B cell (primary cell): ENCODE results near the gene ITPK1. TPM values are rescaled to one million over a fixed set of nuclear protein-coding genes. Genes with fewer than 3 reads are reported as not detected.

Experiments
- ATAC-seq: fragments of 200-7000 bp; cut with Tn5 transposase; one replicate; pipeline ENCODE4 v1.10.0; 2021; ENCODE audit warnings: low read depth, mild to moderate bottlenecking, moderate number of reproducible peaks, moderate library complexity
- CTCF ChIA-PET: fragments of 350-600 bp; sonication (Branson Sonifier 250); formaldehyde crosslinking; loops from one replicate; lab custom pipeline; 2021; ENCODE audit warnings: antibody characterized with exemption, inconsistent platforms; lab: Charles Lee
- POLR2A ChIA-PET: fragments of 350-600 bp; sonication (Branson Sonifier 250); formaldehyde crosslinking; loops from one replicate; lab custom pipeline; 2021; ENCODE audit warnings: antibody characterized with exemption; lab: Charles Lee
- DNase-seq: peaks from one replicate; pipeline ENCODE4 v3.0.0; 2013
- H2AFZ ChIP-seq: 2 replicates; pipeline ENCODE4 v1.6.1; 2012; ENCODE audit warnings: mild to moderate bottlenecking, low read depth, low read length; ENCODE audit not compliant: insufficient read depth, poor library complexity, severe bottlenecking
- H3K27ac ChIP-seq, 2 donors: 1 replicate in 1 of 2; 2 replicates in 1 of 2; pipeline ENCODE4 v1.5.1; 2012 to 2013; ENCODE audit warnings: low read length in 2 of 2, mild to moderate bottlenecking in 2 of 2, moderate library complexity in 1 of 2
- H3K27me3 ChIP-seq, 4 experiments: fragments of 200-600 bp in 1 of 4; sonication (generic) in 1 of 4; replicated peaks in 1 of 4; 1 replicate in 2 of 4; 2 replicates in 2 of 4; pipeline versions ENCODE4 v1.6.1 to v1.7.0; 2013 to 2016; ENCODE audit warnings: low read length in 3 of 4, mild to moderate bottlenecking in 2 of 4, mixed read lengths in 1 of 4, moderate library complexity in 1 of 4; ENCODE audit not compliant: insufficient read depth in 4 of 4, control insufficient read depth in 3 of 4; ENCODE audit errors: control extremely low read depth in 1 of 4
- H3K36me3 ChIP-seq, 2 experiments: replicated peaks in 1 of 2; 1 replicate in 1 of 2; 2 replicates in 1 of 2; pipeline versions ENCODE4 v1.6.1 to v1.7.1; 2013; ENCODE audit warnings: low read length in 1 of 2; ENCODE audit not compliant: insufficient read depth in 2 of 2, control insufficient read depth in 1 of 2; ENCODE audit errors: control extremely low read depth in 1 of 2, extremely low read depth in 1 of 2
- H3K4me1 ChIP-seq, 2 donors: fragments of 200-600 bp in 1 of 2; sonication (generic) in 1 of 2; 1 replicate in 1 of 2; 2 replicates in 1 of 2; pipeline versions ENCODE4 v1.5.1 to v1.6.1; 2013 to 2017; ENCODE audit warnings: low read length in 2 of 2; ENCODE audit not compliant: control insufficient read depth in 2 of 2, insufficient read depth in 2 of 2
- H3K4me2 ChIP-seq: replicated peaks from 2 replicates; pipeline ENCODE3; 2012; ENCODE audit warnings: mild to moderate bottlenecking, low read depth, low read length; ENCODE audit not compliant: poor library complexity, severe bottlenecking
- H3K4me3 ChIP-seq, 5 experiments: fragments of 200-600 bp in 1 of 5; sonication (generic) in 1 of 5; 1 replicate in 3 of 5; 2 replicates in 2 of 5; pipeline versions ENCODE4 v1.5.1 to v1.7.0; 2011 to 2016; ENCODE audit warnings: low read length in 4 of 5, mild to moderate bottlenecking in 4 of 5, low read depth in 2 of 5, control low read depth in 1 of 5, moderate library complexity in 1 of 5; ENCODE audit not compliant: insufficient read depth in 1 of 5; ENCODE audit errors: control extremely low read depth in 1 of 5, extremely low read depth in 1 of 5
- H3K79me2 ChIP-seq: fragments of 200-600 bp; sonication (generic); one replicate; pipeline ENCODE4 v1.6.0; 2016; ENCODE audit warnings: low read length; ENCODE audit not compliant: control insufficient read depth, insufficient read depth
- H3K9ac ChIP-seq: fragments of 200-600 bp; sonication (generic); 2 replicates; pipeline ENCODE4 v1.6.1; 2017; ENCODE audit warnings: mild to moderate bottlenecking, low read length, moderate library complexity
- H3K9me3 ChIP-seq, 3 donors: one replicate each; pipeline versions ENCODE4 v1.6.1 to v1.7.1; 2013; ENCODE audit warnings: low read length in 2 of 3; ENCODE audit not compliant: control insufficient read depth in 2 of 3, insufficient read depth in 1 of 3; ENCODE audit errors: control extremely low read depth in 1 of 3
- H4K20me1 ChIP-seq: 2 replicates; pipeline ENCODE4 v1.6.0; 2012; ENCODE audit warnings: mild to moderate bottlenecking, low read length; ENCODE audit not compliant: insufficient read depth, control insufficient read depth, poor library complexity, severe bottlenecking
- H3K27ac Mint-ChIP-seq: one replicate; pipeline ENCODE4 v1.8.0; 2021; ENCODE audit warnings: mixed read lengths
- H3K27me3 Mint-ChIP-seq: one replicate; pipeline ENCODE4 v1.8.0; 2021; ENCODE audit warnings: mixed read lengths
- H3K4me1 Mint-ChIP-seq: one replicate; pipeline ENCODE4 v1.8.0; 2021; ENCODE audit warnings: mixed read lengths
- H3K4me3 Mint-ChIP-seq: one replicate; pipeline ENCODE4 v1.8.0; 2021; ENCODE audit warnings: mixed read lengths
- H3K9me3 Mint-ChIP-seq: one replicate; pipeline ENCODE4 v1.8.0; 2022; ENCODE audit warnings: mixed read lengths; ENCODE audit not compliant: insufficient read depth
- EZH2 ChIP-seq: IDR thresholded peaks from 2 replicates; pipeline ENCODE4 v1.6.1; 2012; ENCODE audit warnings: borderline replicate concordance, low read depth, mild to moderate bottlenecking, moderate library complexity, low read length; ENCODE audit not compliant: insufficient read depth, poor library complexity, severe bottlenecking
- WGBS: methylation state at CpG from one replicate; pipeline ENCODE4 v1.1.5; 2013; ENCODE audit warnings: missing lambda C conversion rate; ENCODE audit not compliant: insufficient coverage; 5-methylcytosine and 5-hydroxymethylcytosine counted together
- intact Hi-C: fragments of 100-400 bp; cut with micrococcal nuclease; formaldehyde crosslinking; loops from one replicate; pipeline ENCODE4 v1.10.0; 2022
- polyA plus RNA-seq: library from polyadenylated mRNA; depleted of rRNA; stranded (reverse); fragments of >200 nt; gene quantifications from 2 replicates; pipeline ENCODE4 v1.2.3, GENCODE V29; 2012
- total RNA-seq, 2 donors: library from RNA; stranded (reverse); fragments of 120-200 nt in 1 of 2; gene quantifications; 1 replicate in 1 of 2; 2 replicates in 1 of 2; pipeline versions ENCODE4 v1.2.3 to v1.2.4, GENCODE V29; 2013 to 2022
- TF ChIP-seq, protein P1 (sequence below): fragments of 200-600 bp; IDR thresholded peaks from one replicate; pipeline ENCODE4 v1.8.0; 2022; ENCODE audit warnings: antibody characterized with exemption, mild to moderate bottlenecking

Gene ITPK1
- total and polyA plus RNA-seq, 2 donors (not counting 1 experiment from before 2014, with no cell fraction given), result 46.0 to 46.9 TPM

DNA sequence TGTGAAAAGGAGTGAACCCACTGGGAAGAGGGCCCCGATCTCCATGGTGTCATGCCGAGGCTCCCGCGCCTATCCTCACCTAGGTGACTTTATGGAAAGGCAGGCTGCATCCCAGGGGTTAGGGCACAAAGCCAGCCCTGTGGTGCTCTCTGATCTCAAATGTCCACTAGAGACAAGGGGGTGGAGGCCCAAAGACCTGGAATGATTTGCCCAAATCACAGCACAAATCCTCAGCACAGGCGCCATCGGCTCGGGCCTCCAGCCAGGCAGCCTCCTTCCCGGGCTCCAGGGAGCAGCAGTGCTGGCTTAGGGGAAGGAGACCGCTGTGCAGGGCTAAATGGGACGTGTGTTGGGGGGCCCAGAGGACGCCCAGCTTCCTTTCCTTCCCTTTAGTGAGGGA lies 175.2 kb downstream of the ITPK1 start:
- intact Hi-C loops, result no loop called here
- no peak overlapping the region for H3K4me2 ChIP-seq
- no peak overlapping the region for H3K27ac ChIP-seq
- no peaks in the 10 kb centered on the region for H3K9me3 Mint-ChIP-seq
- DNase-seq, result no peak
- TF ChIP-seq, protein P1, sequence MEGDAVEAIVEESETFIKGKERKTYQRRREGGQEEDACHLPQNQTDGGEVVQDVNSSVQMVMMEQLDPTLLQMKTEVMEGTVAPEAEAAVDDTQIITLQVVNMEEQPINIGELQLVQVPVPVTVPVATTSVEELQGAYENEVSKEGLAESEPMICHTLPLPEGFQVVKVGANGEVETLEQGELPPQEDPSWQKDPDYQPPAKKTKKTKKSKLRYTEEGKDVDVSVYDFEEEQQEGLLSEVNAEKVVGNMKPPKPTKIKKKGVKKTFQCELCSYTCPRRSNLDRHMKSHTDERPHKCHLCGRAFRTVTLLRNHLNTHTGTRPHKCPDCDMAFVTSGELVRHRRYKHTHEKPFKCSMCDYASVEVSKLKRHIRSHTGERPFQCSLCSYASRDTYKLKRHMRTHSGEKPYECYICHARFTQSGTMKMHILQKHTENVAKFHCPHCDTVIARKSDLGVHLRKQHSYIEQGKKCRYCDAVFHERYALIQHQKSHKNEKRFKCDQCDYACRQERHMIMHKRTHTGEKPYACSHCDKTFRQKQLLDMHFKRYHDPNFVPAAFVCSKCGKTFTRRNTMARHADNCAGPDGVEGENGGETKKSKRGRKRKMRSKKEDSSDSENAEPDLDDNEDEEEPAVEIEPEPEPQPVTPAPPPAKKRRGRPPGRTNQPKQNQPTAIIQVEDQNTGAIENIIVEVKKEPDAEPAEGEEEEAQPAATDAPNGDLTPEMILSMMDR, result no peak
- TF ChIP-seq EZH2, result no peak
- no peaks in the 10 kb centered on the region for H4K20me1 ChIP-seq
- H3K4me1 Mint-ChIP-seq, result no peaks in the 10 kb centered on the region
- H3K9me3 ChIP-seq, result no peaks in the 10 kb centered on the region
- no peak overlapping the region for H2AFZ ChIP-seq
- no peak overlapping the region for H3K4me3 Mint-ChIP-seq
- H3K4me1 ChIP-seq, result no peaks in the 10 kb centered on the region
- CTCF ChIA-PET, result no interaction called here
- peaks cover 0 to 39% of the 10 kb centered on the region in 2 experiments for H3K36me3 ChIP-seq
- WGBS, result 92% methylated on average over 11 of the region's 11 CpGs
- no peaks in the 10 kb centered on the region for H3K27me3 ChIP-seq
- no peaks in the 10 kb centered on the region for H3K27me3 Mint-ChIP-seq
- POLR2A ChIA-PET, result no interaction called here
- H3K27ac Mint-ChIP-seq, result no peak overlapping the region
- ATAC-seq, result no peak
- no peak overlapping the region for H3K9ac ChIP-seq
- no peak overlapping the region for H3K4me3 ChIP-seq
- no peaks in the 10 kb centered on the region for H3K79me2 ChIP-seq

DNA sequence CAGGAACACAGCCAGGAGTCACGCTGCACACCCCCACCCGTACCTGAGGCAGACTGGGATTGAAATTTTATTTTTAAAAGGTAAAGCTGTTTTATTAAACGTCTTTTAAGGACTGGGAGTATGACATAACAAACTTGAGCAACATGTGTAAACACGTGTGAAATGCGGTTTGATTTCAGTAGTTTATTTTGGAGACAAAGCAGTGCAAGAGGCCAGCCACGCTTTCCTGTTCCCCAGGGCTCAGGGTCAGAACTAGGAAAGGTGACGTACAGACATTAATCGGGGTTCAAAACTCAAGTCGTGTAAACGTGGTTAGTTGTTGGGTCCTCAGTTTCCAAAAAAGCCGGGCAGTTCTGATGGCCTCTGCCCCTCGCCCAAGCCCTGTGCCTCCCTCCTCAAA lies 176.0 kb downstream of the ITPK1 start:
- no peaks in the 10 kb centered on the region for H3K9me3 ChIP-seq
- H3K27ac ChIP-seq, result no peak overlapping the region
- ATAC-seq (no peak), DNase-seq (no peak)
- Mint-ChIP-seq H3K27me3 (no peaks in the 10 kb centered on the region), H3K4me3 (no peak overlapping the region), H3K9me3 (no peaks in the 10 kb centered on the region), H3K27ac (no peak overlapping the region), H3K4me1 (no peaks in the 10 kb centered on the region)
- no peak overlapping the region for H2AFZ ChIP-seq
- no peaks in the 10 kb centered on the region for H3K4me1 ChIP-seq
- no peak overlapping the region for H3K9ac ChIP-seq
- H3K4me3 ChIP-seq, result no peak overlapping the region
- ChIA-PET POLR2A (no interaction called here), CTCF (no interaction called here)
- intact Hi-C loops, result no loop called here
- H4K20me1 ChIP-seq, result no peaks in the 10 kb centered on the region
- TF ChIP-seq, protein P1, result no peak
- no peak for TF ChIP-seq EZH2
- peaks cover 0 to 33% of the 10 kb centered on the region in 2 experiments for H3K36me3 ChIP-seq
- H3K27me3 ChIP-seq, result no peaks in the 10 kb centered on the region
- no peaks in the 10 kb centered on the region for H3K79me2 ChIP-seq
- 96% methylated on average over 12 of the region's 12 CpGs for WGBS
- H3K4me2 ChIP-seq, result no peak overlapping the region
